ENCODE results near the gene VSTM2B. TPM values are rescaled to one million over a fixed set of nuclear protein-coding genes. Genes with fewer than 3 reads are reported as not detected.
A peak's percentile ranks its signal among the peaks of the same experiment; 100 is the strongest.

Gene VSTM2B
- total and polyA plus RNA-seq, 2 of the 13 experiments (the other 11 are each of a cell fraction or from before 2014, with no cell fraction given) = not detected

GRCh38 chr19:29610574-29611271 lies 84.9 kb downstream of the VSTM2B start (continued):
- TF ChIP-seq HMGXB4 (CRISPR knock-in tag; IDR thresholded peaks at IDR 0.05; ENCODE audit: borderline replicate concordance in 1 of 2, low read depth in 1 of 2) (0 out of 4 replicates have a peak, but pooled peaks of 1 of the 2 experiments have one; percentile 42), KLF12 (CRISPR knock-in tag; IDR thresholded peaks at IDR 0.05; ENCODE audit: borderline replicate concordance) (no peak), ZNF558 (CRISPR knock-in tag; IDR thresholded peaks at IDR 0.05; ENCODE audit: borderline replicate concordance) (no peak), WIZ (CRISPR knock-in tag; IDR thresholded peaks at IDR 0.05) (no peak), FOSL2 (CRISPR knock-in tag; IDR thresholded peaks at IDR 0.05) (peak; percentile 55), PPARG (CRISPR knock-in tag; conservative IDR thresholded peaks at IDR 0.05) (no peak), NCOR1 (IDR thresholded peaks at IDR 0.05; ENCODE audit: borderline replicate concordance, low read length) (no peak), ZNF687 (CRISPR knock-in tag; IDR thresholded peaks at IDR 0.05) (peak; percentile 18; the same call in 1 of the 2 replicates), ZBTB25 (CRISPR knock-in tag; IDR thresholded peaks at IDR 0.05) (no peak), NFIB (CRISPR knock-in tag; IDR thresholded peaks at IDR 0.05; ENCODE audit: borderline replicate concordance) (no peak), CTCF (CRISPR knock-in tag; IDR thresholded peaks at IDR 0.05) (peak; percentile 94), ZNF75D (CRISPR knock-in tag; IDR thresholded peaks at IDR 0.05; ENCODE audit: borderline replicate concordance) (no peak), SRSF4 (IDR thresholded peaks at IDR 0.05; ENCODE audit: low read depth, low read length, poor library complexity, severe bottlenecking) (no peak), ZNF83 (CRISPR knock-in tag; IDR thresholded peaks at IDR 0.05; ENCODE audit: borderline replicate concordance) (no peak), FOXP1 (IDR thresholded peaks at IDR 0.05) (no peak), FOXP1 (CRISPR knock-in tag; IDR thresholded peaks at IDR 0.05) (no peak), KLF9 (CRISPR knock-in tag; IDR thresholded peaks at IDR 0.05; ENCODE audit: low read depth) (no peak), RFXANK (CRISPR knock-in tag; IDR thresholded peaks at IDR 0.05) (no peak)
